Ovary (tissue), 3 donors: ENCODE data around the gene PIK3R2.

ENCODE experiments used
- CTCF ChIP-seq, 3 donors: fragments of 450-650 bp in 2 of 3; fragments of 200-600 bp in 1 of 3; IDR thresholded peaks; one replicate each; pipeline versions ENCODE4 v1.5.1 to v1.8.0; 2016 to 2022; ENCODE audit warnings: antibody characterized with exemption in 3 of 3, mild to moderate bottlenecking in 1 of 3
- EP300 ChIP-seq: sonication (generic); formaldehyde crosslinking; IDR thresholded peaks from one replicate; pipeline ENCODE4 v1.6.1; 2017; ENCODE audit warnings: antibody characterized with exemption
- POLR2A ChIP-seq: fragments of 450-650 bp; IDR thresholded peaks from one replicate; pipeline ENCODE4 v1.6.1; 2017; ENCODE audit warnings: antibody characterized with exemption, mild to moderate bottlenecking, moderate library complexity
- donor health status: DM: no; HTN: no; CAD: no.

GRCh38 chr19:18173572-18174288 lies 20.8 kb downstream of the PIK3R2 start, which contains the start of gene IFI30:
- no peak for TF ChIP-seq POLR2A
- TF ChIP-seq CTCF (IDR thresholded peaks at IDR 0.05) = no peak
- TF ChIP-seq EP300 = no peak
